RWPE1 (cell line): ENCODE data around the gene BAZ1B.
"Not testable (repeated sequence)": the region's sequence is repeated elsewhere in the genome, so short reads cannot be mapped to it uniquely, and the experiment has no call there.

Source experiments
- CTCF ChIA-PET: fragments of 350-600 bp; sonication (Branson Sonifier 250); formaldehyde crosslinking; extraction: SDS; loops from one replicate; lab custom pipeline; 2021; lab: Yijun Ruan, JAX
- POLR2A ChIA-PET: fragments of 400-600 bp; formaldehyde crosslinking; extraction: SDS; loops from one replicate; lab custom pipeline; 2020; ENCODE audit warnings: antibody characterized with exemption; ENCODE audit not compliant: low non-redundant PET; lab: Yijun Ruan, JAX
- DNase-seq: peaks from one replicate; pipeline ENCODE4 v3.0.0; 2012; ENCODE audit warnings: low spot score
- H3K27ac ChIP-seq: fragments of 450-650 bp; 2 replicates; pipeline ENCODE4 v1.5.1; 2017
- CTCF ChIP-seq: fragments of 450-650 bp; conservative IDR thresholded peaks from 2 replicates; pipeline ENCODE4 v1.5.1; 2017; ENCODE audit warnings: low read depth, mild to moderate bottlenecking

BAZ1B gene

GRCh38 chr7:73487486-73487885, 34.6 kb downstream of the BAZ1B start:
- CTCF ChIA-PET: no interaction called here
- H3K27ac ChIP-seq: no peak overlapping the region
- DNase-seq: no peak
- no peak for TF ChIP-seq CTCF
- POLR2A ChIA-PET: no interaction called here

GRCh38 chr7:73483171-73483570, 38.9 kb downstream of the BAZ1B start:
- ChIA-PET CTCF (interaction anchor here (0.6 kb wide), 1 partner anchor 9 kb away, joined by 3 read pairs; no protein-coding TSS in a partner anchor), POLR2A (no interaction called here)

GRCh38 chr7:73482746-73483145, 39.3 kb downstream of the BAZ1B start:
- H3K27ac ChIP-seq: no peak overlapping the region
- no peak for TF ChIP-seq CTCF
- ChIA-PET CTCF (interaction anchor here (0.6 kb wide), 1 partner anchor 8 kb away, joined by 3 read pairs; no protein-coding TSS in a partner anchor), POLR2A (no interaction called here)
- no peak for DNase-seq

More at GRCh38 chr7:73483171-73483570, 38.9 kb downstream of the BAZ1B start:
- TF ChIP-seq CTCF: no peak
- no peak overlapping the region for H3K27ac ChIP-seq
- DNase-seq: no peak

GRCh38 chr7:73481521-73481920, 40.6 kb downstream of the BAZ1B start:
- H3K27ac ChIP-seq, CTCF ChIA-PET, DNase-seq, POLR2A ChIA-PET: not testable (repeated sequence)

GRCh38 chr7:73478549-73478948, 43.5 kb downstream of the BAZ1B start:
- no peak for TF ChIP-seq CTCF
- ChIA-PET CTCF (no interaction called here), POLR2A (no interaction called here)
- H3K27ac ChIP-seq: no peak overlapping the region
- no peak for DNase-seq

- DNase-seq: no peak
- ChIA-PET POLR2A (no interaction called here), CTCF (no interaction called here)
- no peak overlapping the region for H3K27ac ChIP-seq
- TF ChIP-seq CTCF: no peak
These were observed 44.7 kb downstream of the BAZ1B start for GRCh38 chr7:73477376-73477775.

GRCh38 chr7:73470208-73470607, 51.9 kb downstream of the BAZ1B start:
- TF ChIP-seq CTCF: no peak
- DNase-seq: no peak
- ChIA-PET POLR2A (no interaction called here), CTCF (no interaction called here)
- no peak overlapping the region for H3K27ac ChIP-seq

GRCh38 chr7:73467046-73467445, 55.0 kb downstream of the BAZ1B start:
- POLR2A ChIA-PET, CTCF ChIA-PET: not testable (repeated sequence)
- peak; percentile 8 for DNase-seq
- H3K27ac ChIP-seq: peak overlapping the region; percentile 62
